WTC11 (cell line): ENCODE measurements around the gene EPHB6. TPM values are rescaled to one million over a fixed set of nuclear protein-coding genes. Genes with fewer than 3 reads are reported as not detected.
A peak's percentile ranks its signal among the peaks of the same experiment; 100 is the strongest.

Source experiments
- ATAC-seq: fragments of 200-7000 bp; cut with Tn5 transposase; 2 replicates; pipeline ENCODE4 v1.10.0; 2021; ENCODE audit warnings: mild to moderate bottlenecking, moderate library complexity
- CTCF ChIA-PET: fragments of 300-600 bp; sonication (Branson Sonifier 250); formaldehyde crosslinking; loops from one replicate; lab custom pipeline; 2021; ENCODE audit warnings: antibody characterized with exemption; lab: Charles Lee
- POLR2A ChIA-PET: fragments of 350-600 bp; sonication (Branson Sonifier 250); formaldehyde crosslinking; loops from one replicate; lab custom pipeline; 2021; ENCODE audit warnings: antibody characterized with exemption; lab: Charles Lee
- DNase-seq: peaks from one replicate; pipeline ENCODE4 v3.0.0; 2021; ENCODE audit warnings: low spot score
- H3K27ac Mint-ChIP-seq: 2 replicates; pipeline ENCODE4 v1.8.0; 2021; ENCODE audit warnings: mixed read lengths
- H3K27me3 Mint-ChIP-seq: 2 replicates; pipeline ENCODE4 v1.8.0; 2021; ENCODE audit warnings: low read depth, mild to moderate bottlenecking, moderate library complexity, mixed read lengths
- H3K36me3 Mint-ChIP-seq: 2 replicates; pipeline ENCODE4 v1.8.0; 2021; ENCODE audit warnings: mixed read lengths
- H3K4me1 Mint-ChIP-seq: 2 replicates; pipeline ENCODE4 v1.8.0; 2022; ENCODE audit warnings: mixed read lengths
- H3K4me3 Mint-ChIP-seq: 2 replicates; pipeline ENCODE4 v1.8.0; 2021; ENCODE audit warnings: mild to moderate bottlenecking, moderate library complexity, mixed read lengths
- H3K9me3 Mint-ChIP-seq: 2 replicates; pipeline ENCODE4 v1.8.0; 2021; ENCODE audit warnings: mixed read lengths
- AFF4 ChIP-seq: sonication (generic); formaldehyde crosslinking; IDR thresholded peaks from 2 replicates; pipeline ENCODE4 v1.8.1; 2023; ENCODE audit warnings: mild to moderate bottlenecking, missing genetic modification reagents, borderline replicate concordance
- ATF1 ChIP-seq: sonication (generic); formaldehyde crosslinking; IDR thresholded peaks from 2 replicates; pipeline ENCODE4 v1.8.1; 2023; ENCODE audit warnings: mild to moderate bottlenecking, moderate library complexity, missing genetic modification reagents
- ATF2 ChIP-seq: sonication (generic); formaldehyde crosslinking; IDR thresholded peaks from 2 replicates; pipeline ENCODE4 v1.8.1; 2022; ENCODE audit warnings: low read depth, missing genetic modification reagents, borderline replicate concordance
- CREB1 ChIP-seq: sonication (generic); formaldehyde crosslinking; IDR thresholded peaks from 2 replicates; pipeline ENCODE4 v1.8.0; 2023; ENCODE audit warnings: mild to moderate bottlenecking, missing genetic modification reagents
- CREM ChIP-seq: sonication (generic); formaldehyde crosslinking; IDR thresholded peaks from 2 replicates; pipeline ENCODE4 v1.8.1; 2022; ENCODE audit warnings: mild to moderate bottlenecking, missing genetic modification reagents, moderate library complexity
- EMX1 ChIP-seq: fragments of 250-450 bp; sonication (Bioruptor Pico); IDR thresholded peaks from 2 replicates; pipeline ENCODE4 v1.8.0; 2021; ENCODE audit warnings: mild to moderate bottlenecking
- ESRRA ChIP-seq: sonication (generic); formaldehyde crosslinking; IDR thresholded peaks from 2 replicates; pipeline ENCODE4 v1.8.1; 2022; ENCODE audit warnings: mild to moderate bottlenecking, missing genetic modification reagents, borderline replicate concordance
- ETV6 ChIP-seq: sonication (generic); formaldehyde crosslinking; IDR thresholded peaks from 2 replicates; pipeline ENCODE4 v1.8.1; 2022; ENCODE audit warnings: mild to moderate bottlenecking, missing genetic modification reagents
- GABPB1 ChIP-seq: sonication (generic); formaldehyde crosslinking; IDR thresholded peaks from 2 replicates; pipeline ENCODE4 v1.8.1; 2023; ENCODE audit warnings: mild to moderate bottlenecking, missing genetic modification reagents
- IRF2 ChIP-seq: sonication (generic); formaldehyde crosslinking; IDR thresholded peaks from 2 replicates; pipeline ENCODE4 v1.8.0; 2022; ENCODE audit warnings: low read depth, missing genetic modification reagents, borderline replicate concordance
- OVOL2 ChIP-seq: fragments of 250-450 bp; sonication (Bioruptor Pico); IDR thresholded peaks from 2 replicates; pipeline ENCODE4 v1.9.0; 2021; ENCODE audit warnings: mild to moderate bottlenecking, borderline replicate concordance
- TCF7 ChIP-seq: sonication (generic); formaldehyde crosslinking; IDR thresholded peaks from 2 replicates; pipeline ENCODE4 v1.8.0; 2022; ENCODE audit warnings: mild to moderate bottlenecking, low read depth, missing genetic modification reagents, moderate library complexity
- TEAD1 ChIP-seq: sonication (generic); formaldehyde crosslinking; IDR thresholded peaks from 2 replicates; pipeline ENCODE4 v1.8.0; 2022; ENCODE audit warnings: mild to moderate bottlenecking, missing genetic modification reagents
- TP53 ChIP-seq: sonication (generic); formaldehyde crosslinking; IDR thresholded peaks from 2 replicates; pipeline ENCODE4 v1.8.1; 2023; ENCODE audit warnings: mild to moderate bottlenecking, missing genetic modification reagents
- ZNF138 ChIP-seq: sonication (generic); formaldehyde crosslinking; conservative IDR thresholded peaks from 2 replicates; pipeline ENCODE4 v1.8.1; 2022; ENCODE audit warnings: mild to moderate bottlenecking, moderate library complexity, missing genetic modification reagents
- ZNF219 ChIP-seq: sonication (generic); formaldehyde crosslinking; IDR thresholded peaks from 2 replicates; pipeline ENCODE4 v1.8.0; 2023; ENCODE audit warnings: missing genetic modification reagents, mild to moderate bottlenecking, borderline replicate concordance
- ZNF416 ChIP-seq: fragments of 250-450 bp; sonication (Bioruptor Pico); IDR thresholded peaks from 2 replicates; pipeline ENCODE4 v1.9.0; 2021; ENCODE audit warnings: mild to moderate bottlenecking, inconsistent platforms
- total RNA-seq: library from RNA; stranded (reverse); gene quantifications from 3 replicates; pipeline ENCODE4 v1.2.3, GENCODE V29; 2021
- TF ChIP-seq, protein P1 (sequence below): sonication (generic); formaldehyde crosslinking; conservative IDR thresholded peaks from 2 replicates; pipeline ENCODE4 v1.8.1; 2022; ENCODE audit warnings: mild to moderate bottlenecking, missing genetic modification reagents
- TF ChIP-seq, protein P2 (sequence below): sonication (generic); formaldehyde crosslinking; IDR thresholded peaks from 2 replicates; pipeline ENCODE4 v1.8.1; 2023; ENCODE audit warnings: mild to moderate bottlenecking, missing genetic modification reagents, moderate library complexity
- TF ChIP-seq, protein P3 (sequence below): fragments of 200-600 bp; IDR thresholded peaks from 2 replicates; pipeline ENCODE4 v1.8.0; 2022; ENCODE audit warnings: antibody characterized with exemption
- TF ChIP-seq, protein P4 (sequence below): sonication (generic); formaldehyde crosslinking; IDR thresholded peaks from 2 replicates; pipeline ENCODE4 v1.8.1; 2023; ENCODE audit warnings: mild to moderate bottlenecking, moderate library complexity, missing genetic modification reagents

The EPHB6 gene
- total RNA-seq, 1 experiment from 2014 or later, result 15.1 TPM

DNA sequence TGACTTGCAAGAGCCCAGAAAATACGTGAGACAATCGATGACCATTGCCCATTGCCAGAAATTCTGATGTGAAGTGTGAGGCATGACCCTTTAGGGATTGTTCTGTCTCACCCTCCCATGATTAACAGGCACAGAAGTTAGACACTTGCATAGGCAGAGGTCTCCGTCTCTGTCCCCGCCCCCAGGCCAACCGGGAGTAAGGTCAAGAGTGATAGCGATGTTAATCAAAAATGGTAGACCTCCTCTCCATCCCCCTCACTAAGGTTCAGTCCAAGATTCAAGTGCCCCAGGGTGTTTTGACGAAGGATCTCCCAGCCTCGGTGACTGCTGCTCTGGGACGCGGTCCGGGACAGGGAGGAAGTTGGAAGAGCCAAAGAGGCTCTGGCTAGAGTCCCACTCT lies 53.4 kb downstream of the EPHB6 start (continued):
- TF ChIP-seq AFF4 (CRISPR knock-in tag) (no peak), ATF1 (CRISPR knock-in tag) (no peak), ZNF138 (CRISPR knock-in tag) (no peak), TCF7 (no peak), ESRRA (CRISPR knock-in tag) (no peak), GABPB1 (CRISPR knock-in tag) (no peak), ETV6 (CRISPR knock-in tag) (no peak), CREM (CRISPR knock-in tag) (no peak), TEAD1 (CRISPR knock-in tag) (no peak)
- TF ChIP-seq, protein P1, sequence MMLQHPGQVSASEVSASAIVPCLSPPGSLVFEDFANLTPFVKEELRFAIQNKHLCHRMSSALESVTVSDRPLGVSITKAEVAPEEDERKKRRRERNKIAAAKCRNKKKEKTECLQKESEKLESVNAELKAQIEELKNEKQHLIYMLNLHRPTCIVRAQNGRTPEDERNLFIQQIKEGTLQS (CRISPR knock-in tag), result no peak
- TF ChIP-seq, protein P2, sequence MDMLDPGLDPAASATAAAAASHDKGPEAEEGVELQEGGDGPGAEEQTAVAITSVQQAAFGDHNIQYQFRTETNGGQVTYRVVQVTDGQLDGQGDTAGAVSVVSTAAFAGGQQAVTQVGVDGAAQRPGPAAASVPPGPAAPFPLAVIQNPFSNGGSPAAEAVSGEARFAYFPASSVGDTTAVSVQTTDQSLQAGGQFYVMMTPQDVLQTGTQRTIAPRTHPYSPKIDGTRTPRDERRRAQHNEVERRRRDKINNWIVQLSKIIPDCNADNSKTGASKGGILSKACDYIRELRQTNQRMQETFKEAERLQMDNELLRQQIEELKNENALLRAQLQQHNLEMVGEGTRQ (CRISPR knock-in tag), result no peak
- TF ChIP-seq, all 79 proteins: peak for 0

GRCh38 chr7:142908921-142909890 lies 54.3 kb downstream of the EPHB6 start:
- peaks cover 3% of the 10 kb centered on the region; the same call in 1 of the 2 replicates for H3K27me3 Mint-ChIP-seq
- H3K27ac Mint-ChIP-seq, result no peak overlapping the region
- ATAC-seq, result peak; percentile 98
- ChIA-PET CTCF (interaction anchor here (0.7 to 2.4 kb wide), 20 partner anchors 10 to 306 kb away, joined by 3 to 12 read pairs (median 4); partner anchors contain the start of genes LLCFC1 and TRPV6), POLR2A (no interaction called here)
- no peak for DNase-seq
- peaks cover 25% of the 10 kb centered on the region for H3K36me3 Mint-ChIP-seq
- 0 out of 2 replicates have a peak, but pooled peaks cover 2% of the 10 kb centered on the region for H3K4me1 Mint-ChIP-seq
- H3K4me3 Mint-ChIP-seq, result no peak overlapping the region
- peaks cover 30% of the 10 kb centered on the region for H3K9me3 Mint-ChIP-seq
- TF ChIP-seq ATF2 (CRISPR knock-in tag) (no peak), IRF2 (CRISPR knock-in tag) (no peak), EMX1 (CRISPR knock-in tag) (no peak)
- TF ChIP-seq, all 79 proteins: peak for 0

- H3K4me3 Mint-ChIP-seq, result no peak overlapping the region
- H3K9me3 Mint-ChIP-seq, result peaks cover 24% of the 10 kb centered on the region
- no peak for DNase-seq
- POLR2A ChIA-PET, result no interaction called here
- 0 out of 2 replicates have a peak, but pooled peaks cover 2% of the 10 kb centered on the region for H3K4me1 Mint-ChIP-seq
- peaks cover 3% of the 10 kb centered on the region; the same call in 1 of the 2 replicates for H3K27me3 Mint-ChIP-seq
- CTCF ChIA-PET, result interaction anchor here (0.9 to 2.4 kb wide), 19 partner anchors 9 to 305 kb away, joined by 3 to 12 read pairs (median 4); partner anchors contain the start of genes LLCFC1 and TRPV6
- H3K27ac Mint-ChIP-seq, result no peak overlapping the region
- ATAC-seq, result no peak
- H3K36me3 Mint-ChIP-seq, result peaks cover 19% of the 10 kb centered on the region
- TF ChIP-seq, protein P3, sequence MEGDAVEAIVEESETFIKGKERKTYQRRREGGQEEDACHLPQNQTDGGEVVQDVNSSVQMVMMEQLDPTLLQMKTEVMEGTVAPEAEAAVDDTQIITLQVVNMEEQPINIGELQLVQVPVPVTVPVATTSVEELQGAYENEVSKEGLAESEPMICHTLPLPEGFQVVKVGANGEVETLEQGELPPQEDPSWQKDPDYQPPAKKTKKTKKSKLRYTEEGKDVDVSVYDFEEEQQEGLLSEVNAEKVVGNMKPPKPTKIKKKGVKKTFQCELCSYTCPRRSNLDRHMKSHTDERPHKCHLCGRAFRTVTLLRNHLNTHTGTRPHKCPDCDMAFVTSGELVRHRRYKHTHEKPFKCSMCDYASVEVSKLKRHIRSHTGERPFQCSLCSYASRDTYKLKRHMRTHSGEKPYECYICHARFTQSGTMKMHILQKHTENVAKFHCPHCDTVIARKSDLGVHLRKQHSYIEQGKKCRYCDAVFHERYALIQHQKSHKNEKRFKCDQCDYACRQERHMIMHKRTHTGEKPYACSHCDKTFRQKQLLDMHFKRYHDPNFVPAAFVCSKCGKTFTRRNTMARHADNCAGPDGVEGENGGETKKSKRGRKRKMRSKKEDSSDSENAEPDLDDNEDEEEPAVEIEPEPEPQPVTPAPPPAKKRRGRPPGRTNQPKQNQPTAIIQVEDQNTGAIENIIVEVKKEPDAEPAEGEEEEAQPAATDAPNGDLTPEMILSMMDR, result no peak
- TF ChIP-seq, protein P4, sequence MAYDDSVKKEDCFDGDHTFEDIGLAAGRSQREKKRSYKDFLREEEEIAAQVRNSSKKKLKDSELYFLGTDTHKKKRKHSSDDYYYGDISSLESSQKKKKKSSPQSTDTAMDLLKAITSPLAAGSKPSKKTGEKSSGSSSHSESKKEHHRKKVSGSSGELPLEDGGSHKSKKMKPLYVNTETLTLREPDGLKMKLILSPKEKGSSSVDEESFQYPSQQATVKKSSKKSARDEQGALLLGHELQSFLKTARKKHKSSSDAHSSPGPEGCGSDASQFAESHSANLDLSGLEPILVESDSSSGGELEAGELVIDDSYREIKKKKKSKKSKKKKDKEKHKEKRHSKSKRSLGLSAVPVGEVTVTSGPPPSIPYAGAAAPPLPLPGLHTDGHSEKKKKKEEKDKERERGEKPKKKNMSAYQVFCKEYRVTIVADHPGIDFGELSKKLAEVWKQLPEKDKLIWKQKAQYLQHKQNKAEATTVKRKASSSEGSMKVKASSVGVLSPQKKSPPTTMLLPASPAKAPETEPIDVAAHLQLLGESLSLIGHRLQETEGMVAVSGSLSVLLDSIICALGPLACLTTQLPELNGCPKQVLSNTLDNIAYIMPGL (CRISPR knock-in tag), result no peak
- TF ChIP-seq CREB1 (no peak), ZNF416 (CRISPR knock-in tag) (no peak), TP53 (CRISPR knock-in tag) (no peak), OVOL2 (CRISPR knock-in tag) (no peak), ZNF219 (CRISPR knock-in tag) (no peak)
These were observed 55.2 kb downstream of the EPHB6 start for GRCh38 chr7:142910031-142910433.
